ENCODE data around the gene NFATC4. TPM values are rescaled to one million over a fixed set of nuclear protein-coding genes. Genes with fewer than 3 reads are reported as not detected.
"Not testable (repeated sequence)": the region's sequence is repeated elsewhere in the genome, so short reads cannot be mapped to it uniquely, and the experiment has no call there.

NFATC4 gene
- total RNA-seq, 1 donor from 2014 or later, result 11.4 TPM

DNA sequence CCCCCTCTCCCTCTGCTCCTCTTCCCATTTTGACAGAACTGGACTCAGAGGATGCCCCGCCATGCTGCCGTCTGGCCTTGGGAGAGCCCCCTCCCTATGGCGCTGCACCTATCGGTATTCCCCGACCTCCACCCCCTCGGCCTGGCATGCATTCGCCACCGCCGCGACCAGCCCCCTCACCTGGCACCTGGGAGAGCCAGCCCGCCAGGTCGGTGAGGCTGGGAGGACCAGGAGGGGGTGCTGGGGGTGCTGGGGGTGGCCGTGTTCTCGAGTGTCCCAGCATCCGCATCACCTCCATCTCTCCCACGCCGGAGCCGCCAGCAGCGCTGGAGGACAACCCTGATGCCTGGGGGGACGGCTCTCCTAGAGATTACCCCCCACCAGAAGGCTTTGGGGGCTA, 1.5 kb downstream of the NFATC4 start:
- H3K9me3 Mint-ChIP-seq (ENCODE audit: unreplicated experiment), result peaks cover 8% of the 10 kb centered on the region
- TF ChIP-seq CTCF (IDR thresholded peaks at IDR 0.05; ENCODE audit: partially characterized antibody, unreplicated experiment), result no peak
- H3K36me3 Mint-ChIP-seq (ENCODE audit: unreplicated experiment), result no peaks in the 10 kb centered on the region
- H3K27me3 Mint-ChIP-seq (ENCODE audit: unreplicated experiment), result peaks cover 4% of the 10 kb centered on the region
- peaks cover 7% of the 10 kb centered on the region for H3K4me1 Mint-ChIP-seq (ENCODE audit: low read depth, unreplicated experiment)
- peak overlapping the region; percentile 89 for H3K27ac Mint-ChIP-seq (ENCODE audit: unreplicated experiment)
- peak overlapping the region; percentile 83 for H3K4me3 Mint-ChIP-seq (ENCODE audit: unreplicated experiment)
- DNase-seq, result no peak

- Mint-ChIP-seq H3K27ac (ENCODE audit: unreplicated experiment) (no peak overlapping the region), H3K4me3 (ENCODE audit: unreplicated experiment) (no peak overlapping the region)
These were observed 2.1 kb downstream of the NFATC4 start for GRCh38 chr14:24369907-24370687.

DNA sequence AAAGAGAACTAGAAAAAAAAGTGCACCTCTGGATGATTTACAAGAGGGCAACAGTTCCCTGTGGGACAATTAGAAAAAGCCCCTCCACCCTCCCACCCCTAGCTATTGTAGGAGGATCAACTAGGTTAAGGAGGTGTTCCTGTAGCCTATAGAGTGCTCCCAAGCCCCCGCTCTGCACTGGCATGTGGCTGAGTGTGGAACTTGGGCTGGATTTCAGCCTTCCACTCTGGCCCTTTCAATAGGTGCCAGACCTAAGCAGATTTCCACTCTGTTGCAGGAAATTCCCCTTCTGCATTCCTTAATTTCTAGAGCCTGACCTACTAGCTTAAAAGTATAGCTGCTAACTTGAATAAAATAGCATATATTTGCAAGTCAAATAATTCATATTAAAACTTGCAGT, 2.8 kb downstream of the NFATC4 start:
- no peak for DNase-seq
- peaks cover 7% of the 10 kb centered on the region for H3K4me1 Mint-ChIP-seq (ENCODE audit: low read depth, unreplicated experiment)
- no peaks in the 10 kb centered on the region for H3K36me3 Mint-ChIP-seq (ENCODE audit: unreplicated experiment)
- no peak for TF ChIP-seq CTCF (IDR thresholded peaks at IDR 0.05; ENCODE audit: partially characterized antibody, unreplicated experiment)
- peaks cover 5% of the 10 kb centered on the region for H3K27me3 Mint-ChIP-seq (ENCODE audit: unreplicated experiment)
- H3K4me3 Mint-ChIP-seq (ENCODE audit: unreplicated experiment), result no peak overlapping the region
- peaks cover 8% of the 10 kb centered on the region for H3K9me3 Mint-ChIP-seq (ENCODE audit: unreplicated experiment)
- no peak overlapping the region for H3K27ac Mint-ChIP-seq (ENCODE audit: unreplicated experiment)

More at GRCh38 chr14:24369907-24370687, 2.1 kb downstream of the NFATC4 start:
- Mint-ChIP-seq H3K4me1 (ENCODE audit: low read depth, unreplicated experiment) (peaks cover 7% of the 10 kb centered on the region), H3K9me3 (ENCODE audit: unreplicated experiment) (peaks cover 8% of the 10 kb centered on the region), H3K27me3 (ENCODE audit: unreplicated experiment) (peaks cover 4% of the 10 kb centered on the region), H3K36me3 (ENCODE audit: unreplicated experiment) (no peaks in the 10 kb centered on the region)
- DNase-seq, result peak; percentile 24
- no peak for TF ChIP-seq CTCF (IDR thresholded peaks at IDR 0.05; ENCODE audit: partially characterized antibody, unreplicated experiment)

DNA sequence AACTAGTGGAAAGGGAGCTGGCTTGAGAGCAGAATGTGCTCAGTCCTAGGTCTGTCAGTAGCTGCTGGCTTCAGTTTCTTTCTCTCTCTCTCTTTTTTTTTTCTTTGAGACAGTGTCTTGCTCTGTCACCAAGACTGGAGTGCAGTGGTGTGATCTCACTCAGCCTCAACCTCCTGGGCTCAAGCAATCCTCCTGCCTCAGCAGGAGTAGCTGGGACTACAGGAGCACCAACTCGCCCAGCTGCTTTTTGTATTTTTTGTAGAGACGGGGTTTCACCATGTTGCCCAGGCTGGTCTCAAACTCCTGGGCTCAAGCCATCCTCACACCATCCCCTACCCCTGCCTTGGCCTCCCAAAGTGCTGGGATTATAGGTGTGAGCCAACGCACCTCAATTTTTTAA, 3.6 kb downstream of the NFATC4 start:
- H3K36me3 Mint-ChIP-seq (ENCODE audit: unreplicated experiment); H3K27me3 Mint-ChIP-seq (ENCODE audit: unreplicated experiment); DNase-seq; H3K9me3 Mint-ChIP-seq (ENCODE audit: unreplicated experiment); H3K27ac Mint-ChIP-seq (ENCODE audit: unreplicated experiment); H3K4me1 Mint-ChIP-seq (ENCODE audit: low read depth, unreplicated experiment); H3K4me3 Mint-ChIP-seq (ENCODE audit: unreplicated experiment): not testable (repeated sequence)

GRCh38 chr14:24372701-24373416, 4.9 kb downstream of the NFATC4 start:
- TF ChIP-seq CTCF (IDR thresholded peaks at IDR 0.05; ENCODE audit: partially characterized antibody, unreplicated experiment), result no peak
- Mint-ChIP-seq H3K4me1 (ENCODE audit: low read depth, unreplicated experiment) (peaks cover 13% of the 10 kb centered on the region), H3K36me3 (ENCODE audit: unreplicated experiment) (no peaks in the 10 kb centered on the region), H3K9me3 (ENCODE audit: unreplicated experiment) (peaks cover 3% of the 10 kb centered on the region), H3K27me3 (ENCODE audit: unreplicated experiment) (peaks cover 5% of the 10 kb centered on the region), H3K27ac (ENCODE audit: unreplicated experiment) (peak overlapping the region; percentile 64), H3K4me3 (ENCODE audit: unreplicated experiment) (no peak overlapping the region)
- DNase-seq, result peak; percentile 31

Measured in glutamatergic neuron (in vitro differentiated cells).